Body of pancreas (tissue), 4 donors: ENCODE data around the gene DLG1. TPM values are rescaled to one million over a fixed set of nuclear protein-coding genes. Genes with fewer than 3 reads are reported as not detected.

Experiments
- ATAC-seq: fragments of 150-250 bp; one replicate; pipeline ENCODE4 v1.9.1; 2016
- DNase-seq, 4 donors: peaks; one replicate each; pipeline ENCODE4 v3.0.0-alpha.2; 2019
- H3K27ac ChIP-seq, 4 donors: fragments of 200-600 bp; sonication (generic); 1 replicate in 3 of 4; 2 replicates in 1 of 4; pipeline versions ENCODE4 v1.5.1 to v1.6.1; 2016 to 2019; ENCODE audit warnings: mild to moderate bottlenecking in 1 of 4, mixed read lengths in 1 of 4, moderate library complexity in 1 of 4
- H3K27me3 ChIP-seq, 2 donors: fragments of 200-600 bp; sonication (generic); one replicate each; pipeline ENCODE4 v1.6.0; 2016; ENCODE audit warnings: mild to moderate bottlenecking in 1 of 2
- H3K36me3 ChIP-seq, 2 donors: fragments of 200-600 bp; sonication (generic); replicated peaks in 1 of 2; 2 replicates each; pipeline ENCODE4 v1.5.1; 2016; ENCODE audit warnings: low read depth in 2 of 2; ENCODE audit not compliant: insufficient read depth in 1 of 2
- H3K4me1 ChIP-seq: fragments of 200-600 bp; sonication (generic); one replicate; pipeline ENCODE4 v1.6.0; 2016
- H3K4me3 ChIP-seq, 2 donors: fragments of 200-600 bp; sonication (generic); 1 replicate in 1 of 2; 2 replicates in 1 of 2; pipeline ENCODE4 v1.5.1; 2016 to 2019
- H3K9me3 ChIP-seq, 3 donors: fragments of 200-600 bp; sonication (generic); 1 replicate in 2 of 3; 2 replicates in 1 of 3; pipeline ENCODE4 v1.5.1; 2016
- POLR2A ChIP-seq, 3 donors: fragments of 450-650 bp; IDR thresholded peaks; one replicate each; pipeline ENCODE4 v1.6.1; 2016; ENCODE audit warnings: antibody characterized with exemption in 3 of 3, mild to moderate bottlenecking in 2 of 3
- WGBS, 2 donors: methylation state at CpG; one replicate each; pipeline ENCODE4 v1.1.5; 2017; 5-methylcytosine and 5-hydroxymethylcytosine counted together
- intact Hi-C: fragments of 100-400 bp; cut with DNase I; formaldehyde crosslinking; loops from one replicate; pipeline ENCODE4 v1.15.1; 2023
- total RNA-seq, 2 donors: library from RNA; depleted of rRNA; stranded (reverse); fragments of >200 nt; gene quantifications; one replicate each; pipeline ENCODE4 v1.1.0, GENCODE V29; 2016
- TF ChIP-seq, protein P1 (sequence below), 7 experiments: fragments of 450-650 bp in 4 of 7; fragments of 200-600 bp in 3 of 7; sonication (generic) in 3 of 7; IDR thresholded peaks; one replicate each; pipeline ENCODE4 v1.5.1; 2016 to 2019; ENCODE audit warnings: antibody characterized with exemption in 7 of 7

Gene DLG1
- total RNA-seq, 2 donors from 2014 or later: 45.8 to 48.8 TPM

- TF ChIP-seq, protein P1, sequence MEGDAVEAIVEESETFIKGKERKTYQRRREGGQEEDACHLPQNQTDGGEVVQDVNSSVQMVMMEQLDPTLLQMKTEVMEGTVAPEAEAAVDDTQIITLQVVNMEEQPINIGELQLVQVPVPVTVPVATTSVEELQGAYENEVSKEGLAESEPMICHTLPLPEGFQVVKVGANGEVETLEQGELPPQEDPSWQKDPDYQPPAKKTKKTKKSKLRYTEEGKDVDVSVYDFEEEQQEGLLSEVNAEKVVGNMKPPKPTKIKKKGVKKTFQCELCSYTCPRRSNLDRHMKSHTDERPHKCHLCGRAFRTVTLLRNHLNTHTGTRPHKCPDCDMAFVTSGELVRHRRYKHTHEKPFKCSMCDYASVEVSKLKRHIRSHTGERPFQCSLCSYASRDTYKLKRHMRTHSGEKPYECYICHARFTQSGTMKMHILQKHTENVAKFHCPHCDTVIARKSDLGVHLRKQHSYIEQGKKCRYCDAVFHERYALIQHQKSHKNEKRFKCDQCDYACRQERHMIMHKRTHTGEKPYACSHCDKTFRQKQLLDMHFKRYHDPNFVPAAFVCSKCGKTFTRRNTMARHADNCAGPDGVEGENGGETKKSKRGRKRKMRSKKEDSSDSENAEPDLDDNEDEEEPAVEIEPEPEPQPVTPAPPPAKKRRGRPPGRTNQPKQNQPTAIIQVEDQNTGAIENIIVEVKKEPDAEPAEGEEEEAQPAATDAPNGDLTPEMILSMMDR (IDR thresholded peaks at IDR 0.05): no peak
- TF ChIP-seq POLR2A (IDR thresholded peaks at IDR 0.05): no peak
- Histone ChIP-seq H3K36me3 (no peaks in the 10 kb centered on the region), H3K9me3 (no peaks in the 10 kb centered on the region), H3K27me3 (no peaks in the 10 kb centered on the region), H3K27ac (no peak overlapping the region), H3K4me3 (no peak overlapping the region), H3K4me1 (no peaks in the 10 kb centered on the region)
- intact Hi-C loops: no loop called here
- ATAC-seq (no peak), DNase-seq (no peak)
- WGBS, 2 donors: 87 to 88% methylated on average over 21 to 28 of the region's 28 CpGs
Measured at GRCh38 chr3:197015790-197016736, 282.3 kb downstream of the DLG1 start.

DNA sequence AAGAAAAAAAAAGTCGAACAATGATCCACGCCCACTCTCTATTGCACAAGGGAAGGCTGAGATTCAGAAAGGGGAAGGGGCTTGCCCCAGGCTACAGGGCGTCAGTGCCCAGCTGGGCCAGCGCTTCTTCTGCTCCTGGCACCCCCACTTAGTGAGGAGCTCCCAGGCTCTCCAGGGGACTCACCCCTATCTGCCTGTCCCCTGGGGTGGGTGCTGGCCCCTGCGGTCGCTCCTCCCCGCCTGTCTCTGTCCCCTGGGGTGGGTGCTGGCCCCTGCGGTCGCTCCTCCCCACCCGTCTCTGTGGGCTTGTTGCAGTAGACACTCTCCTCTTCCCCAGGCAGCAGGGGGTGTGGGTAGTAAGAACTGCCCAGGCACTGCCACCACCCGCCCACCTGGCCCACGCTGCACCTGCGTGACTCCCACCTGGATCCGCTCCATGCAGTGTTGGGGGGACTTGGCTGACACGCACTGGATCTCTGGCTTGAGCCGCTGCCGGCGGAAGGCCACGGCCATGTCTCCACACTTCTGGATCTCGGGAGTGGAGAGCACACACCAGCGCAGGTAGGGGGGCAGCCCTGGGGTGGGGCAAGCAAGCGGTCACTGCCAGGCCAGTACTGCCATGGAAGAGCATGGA lies 283.4 kb downstream of the DLG1 start:
- H3K27ac ChIP-seq: no peak overlapping the region
- no peaks in the 10 kb centered on the region for H3K36me3 ChIP-seq
- no peak overlapping the region for H3K4me3 ChIP-seq
- DNase-seq (no peak), ATAC-seq (no peak)
- no peaks in the 10 kb centered on the region for H3K4me1 ChIP-seq
- TF ChIP-seq POLR2A (IDR thresholded peaks at IDR 0.05): no peak
- TF ChIP-seq, protein P1 (IDR thresholded peaks at IDR 0.05): no peak
- 83 to 89% methylated on average over 4 to 22 of the region's 22 CpGs for WGBS, 2 donors
- no peaks in the 10 kb centered on the region for H3K27me3 ChIP-seq
- H3K9me3 ChIP-seq: no peaks in the 10 kb centered on the region
- intact Hi-C loops: no loop called here

DNA sequence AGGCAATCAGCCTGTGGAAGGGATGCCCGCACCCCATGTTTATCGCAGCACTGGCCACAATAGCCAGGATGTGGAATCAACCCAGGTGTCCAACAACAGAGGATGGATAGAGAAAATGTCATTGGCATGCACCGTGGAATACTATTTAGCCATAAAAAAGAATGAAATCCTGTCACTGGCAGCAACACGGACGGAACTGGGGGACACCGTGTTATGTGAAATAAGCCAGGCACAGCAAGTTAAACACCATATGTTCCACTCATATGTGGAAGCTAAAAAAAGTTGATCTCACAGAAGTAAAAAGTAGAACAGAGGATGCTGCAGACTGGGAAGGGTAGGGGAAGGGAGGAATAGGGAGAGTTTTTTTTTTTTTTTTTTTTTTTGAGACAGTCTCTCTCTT lies 284.4 kb downstream of the DLG1 start:
- no peaks in the 10 kb centered on the region for H3K27me3 ChIP-seq
- no peaks in the 10 kb centered on the region for H3K4me1 ChIP-seq
- no peaks in the 10 kb centered on the region for H3K36me3 ChIP-seq
- no peak for TF ChIP-seq POLR2A (IDR thresholded peaks at IDR 0.05)
- TF ChIP-seq, protein P1 (IDR thresholded peaks at IDR 0.05): no peak
- intact Hi-C loops: no loop called here
- WGBS, 2 donors: 91 to 98% methylated on average over 6 of the region's 6 CpGs
- H3K9me3 ChIP-seq: no peaks in the 10 kb centered on the region
- no peak overlapping the region for H3K4me3 ChIP-seq
- ATAC-seq: no peak
- no peak overlapping the region for H3K27ac ChIP-seq
- DNase-seq: no peak

- Histone ChIP-seq H3K9me3 (no peaks in the 10 kb centered on the region), H3K27me3 (no peaks in the 10 kb centered on the region), H3K27ac (no peak overlapping the region), H3K4me3 (no peak overlapping the region), H3K36me3 (no peaks in the 10 kb centered on the region), H3K4me1 (no peaks in the 10 kb centered on the region)
- intact Hi-C loops: no loop called here
- TF ChIP-seq, protein P1 (IDR thresholded peaks at IDR 0.05): no peak
- no peak for TF ChIP-seq POLR2A (IDR thresholded peaks at IDR 0.05)
- no peak for DNase-seq
- no peak for ATAC-seq
- 72 to 78% methylated on average over 6 to 7 of the region's 7 CpGs for WGBS, 2 donors
Measured at GRCh38 chr3:197012540-197012883, 285.9 kb downstream of the DLG1 start.
